HepG2 (cell line): ENCODE results near the gene TLR5. TPM values are rescaled to one million over a fixed set of nuclear protein-coding genes. Genes with fewer than 3 reads are reported as not detected.

Source experiments
- ATAC-seq: fragments of 200-7000 bp; cut with Tn5 transposase; 3 replicates; pipeline ENCODE4 v1.9.1; 2020; ENCODE audit warnings: mild to moderate bottlenecking, moderate library complexity
- BruUV-seq: library from RNA; stranded (reverse); fragments of 400-500 nt; replicated peaks from 2 replicates; lab custom pipeline; 2021; lab: Mats Ljungman, UMichigan
- CTCF ChIA-PET: fragments of 300-600 bp; formaldehyde crosslinking; extraction: SDS; loops from one replicate; lab custom pipeline; 2021; ENCODE audit warnings: low total read pairs, inconsistent platforms, low intra/inter-chr PET ratio; lab: Yijun Ruan, JAX
- POLR2A ChIA-PET: fragments of 350-600 bp; sonication (Branson Sonifier 250); formaldehyde crosslinking; loops from one replicate; lab custom pipeline; 2020; ENCODE audit warnings: antibody characterized with exemption, inconsistent platforms; lab: Yijun Ruan, JAX
- DNase-seq: peaks from one replicate; pipeline ENCODE4 v3.0.0-alpha.2; 2015; ENCODE audit warnings: low spot score
- FAIRE-seq: peaks from 3 replicates; lab custom pipeline; 2011; peaks lifted over from hg19 to GRCh38; lab: Jason Lieb, UNC
- H2AFZ ChIP-seq: one replicate; pipeline ENCODE4 v1.6.1; 2011; ENCODE audit warnings: low read length, inconsistent platforms
- H3K27ac ChIP-seq: fragments of 300-600 bp; 3 replicates; pipeline ENCODE4 v1.8.0; 2011; ENCODE audit warnings: mixed run types, mild to moderate bottlenecking, mixed read lengths, low read length, inconsistent platforms; ENCODE audit not compliant: insufficient read depth; ENCODE audit errors: extremely low read length
- H3K27me3 ChIP-seq, 2 experiments: fragments of 200-600 bp in 1 of 2; 2 replicates in 1 of 2; 3 replicates in 1 of 2; pipeline versions ENCODE4 v1.6.0 to v1.8.0; 2011; ENCODE audit warnings: low read length in 2 of 2, mild to moderate bottlenecking in 2 of 2, moderate library complexity in 2 of 2, inconsistent platforms in 1 of 2; ENCODE audit not compliant: insufficient read depth in 2 of 2, control insufficient read depth in 1 of 2
- H3K36me3 ChIP-seq, 2 experiments: fragments of 200-600 bp in 1 of 2; replicated peaks in 1 of 2; 2 replicates in 1 of 2; 3 replicates in 1 of 2; pipeline versions ENCODE4 v1.5.1 to v1.8.0; 2011; ENCODE audit warnings: low read length in 2 of 2, inconsistent platforms in 1 of 2; ENCODE audit not compliant: insufficient read depth in 2 of 2, control insufficient read depth in 1 of 2
- H3K4me1 ChIP-seq: 2 replicates; pipeline ENCODE4 v1.5.1; 2012; ENCODE audit warnings: low read length, inconsistent platforms; ENCODE audit not compliant: insufficient read depth
- H3K4me2 ChIP-seq: 2 replicates; pipeline ENCODE4 v1.6.0; 2011; ENCODE audit warnings: low read depth, low read length, inconsistent platforms
- H3K4me3 ChIP-seq, 3 experiments: fragments of 200-600 bp in 1 of 3; sonication (generic), shearing (Covaris generic) in 1 of 3; replicated peaks in 1 of 3; 2 replicates each; pipeline ENCODE4 v1.5.1; 2011 to 2016; ENCODE audit warnings: low read length in 3 of 3, inconsistent platforms in 2 of 3, low read depth in 2 of 3, mild to moderate bottlenecking in 2 of 3, control low read depth in 1 of 3, mixed read lengths in 1 of 3; ENCODE audit not compliant: insufficient read depth in 1 of 3
- H3K79me2 ChIP-seq: one replicate; pipeline ENCODE4 v1.6.1; 2011; ENCODE audit warnings: low read length, inconsistent platforms; ENCODE audit not compliant: insufficient read depth
- H3K9ac ChIP-seq: 2 replicates; pipeline ENCODE4 v1.6.0; 2011; ENCODE audit warnings: mild to moderate bottlenecking, low read depth, low read length, inconsistent platforms; ENCODE audit not compliant: insufficient read depth
- H3K9me3 ChIP-seq: 2 replicates; pipeline ENCODE4 v1.5.1; 2012; ENCODE audit warnings: mild to moderate bottlenecking, low read length
- H4K20me1 ChIP-seq: 2 replicates; pipeline ENCODE4 v1.6.0; 2011; ENCODE audit warnings: inconsistent platforms, mild to moderate bottlenecking, low read length, moderate library complexity; ENCODE audit not compliant: insufficient read depth
- ARNTL ChIP-seq: sonication (generic); formaldehyde crosslinking; IDR thresholded peaks from 2 replicates; pipeline ENCODE4 v1.4.0; 2020; ENCODE audit warnings: mild to moderate bottlenecking, missing genetic modification reagents
- HNRNPL ChIP-seq: fragments of 200-400 bp; formaldehyde crosslinking; IDR thresholded peaks from 2 replicates; pipeline ENCODE4 v1.6.1; 2017; ENCODE audit warnings: mild to moderate bottlenecking, low read depth, low read length
- JUN ChIP-seq: sonication (generic); formaldehyde crosslinking; IDR thresholded peaks from 2 replicates; pipeline ENCODE4 v1.4.0; 2020; ENCODE audit warnings: mild to moderate bottlenecking, missing genetic modification reagents
- KLF13 ChIP-seq: sonication (generic); formaldehyde crosslinking; IDR thresholded peaks from 2 replicates; pipeline ENCODE4 v1.4.0; 2020; ENCODE audit warnings: mild to moderate bottlenecking, missing genetic modification reagents
- NFYC ChIP-seq: IDR thresholded peaks from 2 replicates; pipeline ENCODE4 v1.6.1; 2016; ENCODE audit warnings: missing genetic modification reagents, missing compliant biosample characterization
- PHF20 ChIP-seq: sonication (generic); formaldehyde crosslinking; IDR thresholded peaks from 2 replicates; pipeline ENCODE4 v1.5.0; 2020; ENCODE audit warnings: mild to moderate bottlenecking, missing genetic modification reagents
- RFX3 ChIP-seq: IDR thresholded peaks from 2 replicates; pipeline ENCODE4 v1.6.1; 2016; ENCODE audit warnings: missing biosample characterization, missing genetic modification reagents
- TCF12 ChIP-seq, 2 experiments: fragments of 450-650 bp in 1 of 2; sonication (generic) in 1 of 2; formaldehyde crosslinking in 1 of 2; IDR thresholded peaks; 2 replicates each; pipeline versions ENCODE4 v1.6.1 to v1.8.0; 2017 to 2022; ENCODE audit warnings: antibody characterized with exemption in 1 of 2, mild to moderate bottlenecking in 1 of 2, missing genetic modification reagents in 1 of 2, moderate library complexity in 1 of 2
- ZNF335 ChIP-seq: sonication (generic); formaldehyde crosslinking; IDR thresholded peaks from 2 replicates; pipeline ENCODE4 v1.4.0; 2020; ENCODE audit warnings: missing genetic modification reagents
- ZNF354B ChIP-seq: sonication (generic); formaldehyde crosslinking; IDR thresholded peaks from 2 replicates; pipeline ENCODE4 v1.8.0; 2022; ENCODE audit warnings: mild to moderate bottlenecking, missing genetic modification reagents
- ZNF547 ChIP-seq: sonication (generic); formaldehyde crosslinking; IDR thresholded peaks from 2 replicates; pipeline ENCODE4 v1.5.1; 2020; ENCODE audit warnings: mild to moderate bottlenecking, missing genetic modification reagents
- ZNF788 ChIP-seq: sonication (generic); formaldehyde crosslinking; IDR thresholded peaks from 2 replicates; pipeline ENCODE4 v1.5.0; 2020; ENCODE audit warnings: mild to moderate bottlenecking, missing genetic modification reagents, borderline replicate concordance
- WGBS: methylation state at CpG from one replicate; pipeline ENCODE4 v1.1.6; 2017; ENCODE audit warnings: low lambda C conversion rate; 5-methylcytosine and 5-hydroxymethylcytosine counted together
- in situ Hi-C: cut with HindIII; loops from 2 replicates; pipeline ENCODE4 v1.10.0; 2017; ENCODE audit warnings: low pct_unique_long_range_greater_than_20kb; ENCODE audit not compliant: extremely low pct_ligation_motif_present
- intact Hi-C: fragments of 100-400 bp; cut with micrococcal nuclease; formaldehyde crosslinking; loops from one replicate; pipeline ENCODE4 v1.10.0; 2022; ENCODE audit not compliant: unreplicated experiment
- polyA plus RNA-seq, 8 experiments: library from polyadenylated mRNA; depleted of rRNA in 3 of 8; stranded (reverse) in 7 of 8; unstranded in 1 of 8; fragments of >200 nt; fragmentation: Illumina TruSeq in 4 of 8; extraction: Trizol in 4 of 8; gene quantifications; 2 replicates each; pipeline versions ENCODE4 v1.2.1 to v1.2.3, GENCODE V29; 2011 to 2016; ENCODE audit warnings: low read depth in 4 of 8, missing spikeins in 1 of 8, mixed read lengths in 1 of 8; ENCODE audit not compliant: insufficient read depth in 1 of 8
- total RNA-seq, 5 experiments: library from RNA; depleted of rRNA; stranded (reverse); fragments of >200 nt; fragmentation: Illumina TruSeq; extraction: Trizol; gene quantifications; 2 replicates each; pipeline ENCODE4 v1.2.3, GENCODE V29; 2016; ENCODE audit warnings: low read depth in 1 of 5
- TF ChIP-seq, protein P1 (sequence below): sonication (generic); formaldehyde crosslinking; IDR thresholded peaks from 2 replicates; pipeline ENCODE4 v1.8.0; 2022; ENCODE audit warnings: mild to moderate bottlenecking, missing genetic modification reagents, borderline replicate concordance
- TF ChIP-seq, protein P2 (sequence below): sonication (generic); formaldehyde crosslinking; IDR thresholded peaks from 2 replicates; pipeline ENCODE4 v1.4.0; 2020; ENCODE audit warnings: missing genetic modification reagents, borderline replicate concordance
- TF ChIP-seq, protein P3 (sequence below): sonication (generic); formaldehyde crosslinking; IDR thresholded peaks from 2 replicates; pipeline ENCODE4 v1.5.1; 2020; ENCODE audit warnings: missing genetic modification reagents, mild to moderate bottlenecking, borderline replicate concordance

TLR5 gene
- total and polyA plus RNA-seq, 2 of the 13 experiments (the other 11 are each of a cell fraction or from before 2014, with no cell fraction given): not detected

DNA sequence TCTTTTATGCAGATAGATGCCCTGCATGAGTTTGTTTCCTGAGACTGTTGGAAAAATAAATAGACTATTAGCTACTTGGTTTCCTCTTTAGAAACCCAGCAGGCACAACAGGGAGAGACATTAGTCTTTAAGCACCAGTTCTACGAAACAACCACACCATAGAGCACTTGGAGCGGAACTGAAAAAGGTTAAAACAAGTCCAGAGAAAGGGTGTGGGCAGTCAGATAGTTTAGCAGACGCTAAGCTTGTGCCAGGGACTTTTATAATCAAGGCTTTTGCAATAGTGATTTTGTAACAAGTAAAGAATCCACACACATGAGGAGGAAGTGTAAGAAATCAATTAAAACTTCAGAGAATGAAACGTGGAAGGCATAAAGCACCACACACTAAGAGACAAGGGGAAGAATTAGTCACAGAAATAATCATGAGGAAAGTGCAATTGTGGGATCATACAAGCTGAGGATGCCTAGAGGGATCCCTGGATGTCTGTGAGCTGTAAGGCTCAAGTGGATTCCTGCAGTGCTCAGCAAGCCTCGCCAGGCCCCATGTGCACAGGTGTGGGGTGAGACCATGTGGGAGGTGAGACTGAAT, 37.8 kb upstream of the TLR5 start:
- intact Hi-C loops: no loop called here
- DNase-seq: no peak
- POLR2A ChIA-PET: no interaction called here

DNA sequence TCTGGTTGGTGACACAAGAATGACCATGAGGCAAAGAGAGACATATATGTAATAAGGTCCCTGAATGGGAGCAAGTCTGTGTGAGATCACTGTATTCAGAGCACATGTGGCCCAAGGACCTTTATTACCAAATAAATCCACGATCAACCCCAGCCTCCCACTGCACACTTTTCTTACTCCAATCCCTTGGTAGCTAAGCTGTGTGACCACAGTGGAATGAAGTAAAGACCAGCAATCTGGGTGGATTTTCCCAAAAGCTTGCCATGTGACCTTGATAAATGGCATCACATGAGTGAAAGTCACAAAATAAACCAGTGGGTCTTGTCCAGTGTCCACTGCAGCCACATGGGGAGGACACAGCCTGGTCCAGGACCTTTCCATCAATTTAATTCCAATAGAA, 36.7 kb upstream of the TLR5 start:
- ChIA-PET CTCF (no interaction called here), POLR2A (no interaction called here)
- no peaks in the 10 kb centered on the region for H3K9me3 ChIP-seq
- no peaks in the 10 kb centered on the region for H4K20me1 ChIP-seq
- H3K9ac ChIP-seq: no peak overlapping the region
- intact Hi-C loops: no loop called here
- peaks cover 10% of the 10 kb centered on the region for H3K4me1 ChIP-seq
- BruUV-seq: no TSS peak
- no peak overlapping the region for H3K4me2 ChIP-seq
- no peak overlapping the region for H3K4me3 ChIP-seq
- H3K27ac ChIP-seq: no peak overlapping the region
- FAIRE-seq (no peak), DNase-seq (no peak), ATAC-seq (no peak)
- H3K79me2 ChIP-seq: no peaks in the 10 kb centered on the region
- no peaks in the 10 kb centered on the region for H3K36me3 ChIP-seq
- no peak overlapping the region for H2AFZ ChIP-seq
- 13% methylated on average over 1 of the region's 1 CpG for WGBS
- peaks cover 0 to 6% of the 10 kb centered on the region in 2 experiments; a peak in 1 of 5 replicates for H3K27me3 ChIP-seq
- in situ Hi-C loops: no loop called here
- TF ChIP-seq NFYC: no peak
- no peak for TF ChIP-seq JUN (CRISPR knock-in tag)
- TF ChIP-seq, protein P1, sequence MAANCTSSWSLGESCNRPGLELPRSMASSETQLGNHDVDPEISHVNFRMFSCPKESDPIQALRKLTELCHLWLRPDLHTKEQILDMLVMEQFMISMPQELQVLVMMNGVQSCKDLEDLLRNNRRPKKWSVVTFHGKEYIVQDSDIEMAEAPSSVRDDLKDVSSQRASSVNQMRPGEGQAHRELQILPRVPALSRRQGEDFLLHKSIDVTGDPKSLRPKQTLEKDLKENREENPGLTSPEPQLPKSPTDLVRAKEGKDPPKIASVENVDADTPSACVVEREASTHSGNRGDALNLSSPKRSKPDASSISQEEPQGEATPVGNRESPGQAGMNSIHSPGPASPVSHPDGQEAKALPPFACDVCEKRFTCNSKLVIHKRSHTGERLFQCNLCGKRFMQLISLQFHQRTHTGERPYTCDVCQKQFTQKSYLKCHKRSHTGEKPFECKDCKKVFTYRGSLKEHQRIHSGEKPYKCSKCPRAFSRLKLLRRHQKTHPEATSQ (CRISPR knock-in tag): no peak
- no peak for TF ChIP-seq ZNF788
- no peak for TF ChIP-seq ZNF354B (CRISPR knock-in tag)
- TF ChIP-seq, protein P2, sequence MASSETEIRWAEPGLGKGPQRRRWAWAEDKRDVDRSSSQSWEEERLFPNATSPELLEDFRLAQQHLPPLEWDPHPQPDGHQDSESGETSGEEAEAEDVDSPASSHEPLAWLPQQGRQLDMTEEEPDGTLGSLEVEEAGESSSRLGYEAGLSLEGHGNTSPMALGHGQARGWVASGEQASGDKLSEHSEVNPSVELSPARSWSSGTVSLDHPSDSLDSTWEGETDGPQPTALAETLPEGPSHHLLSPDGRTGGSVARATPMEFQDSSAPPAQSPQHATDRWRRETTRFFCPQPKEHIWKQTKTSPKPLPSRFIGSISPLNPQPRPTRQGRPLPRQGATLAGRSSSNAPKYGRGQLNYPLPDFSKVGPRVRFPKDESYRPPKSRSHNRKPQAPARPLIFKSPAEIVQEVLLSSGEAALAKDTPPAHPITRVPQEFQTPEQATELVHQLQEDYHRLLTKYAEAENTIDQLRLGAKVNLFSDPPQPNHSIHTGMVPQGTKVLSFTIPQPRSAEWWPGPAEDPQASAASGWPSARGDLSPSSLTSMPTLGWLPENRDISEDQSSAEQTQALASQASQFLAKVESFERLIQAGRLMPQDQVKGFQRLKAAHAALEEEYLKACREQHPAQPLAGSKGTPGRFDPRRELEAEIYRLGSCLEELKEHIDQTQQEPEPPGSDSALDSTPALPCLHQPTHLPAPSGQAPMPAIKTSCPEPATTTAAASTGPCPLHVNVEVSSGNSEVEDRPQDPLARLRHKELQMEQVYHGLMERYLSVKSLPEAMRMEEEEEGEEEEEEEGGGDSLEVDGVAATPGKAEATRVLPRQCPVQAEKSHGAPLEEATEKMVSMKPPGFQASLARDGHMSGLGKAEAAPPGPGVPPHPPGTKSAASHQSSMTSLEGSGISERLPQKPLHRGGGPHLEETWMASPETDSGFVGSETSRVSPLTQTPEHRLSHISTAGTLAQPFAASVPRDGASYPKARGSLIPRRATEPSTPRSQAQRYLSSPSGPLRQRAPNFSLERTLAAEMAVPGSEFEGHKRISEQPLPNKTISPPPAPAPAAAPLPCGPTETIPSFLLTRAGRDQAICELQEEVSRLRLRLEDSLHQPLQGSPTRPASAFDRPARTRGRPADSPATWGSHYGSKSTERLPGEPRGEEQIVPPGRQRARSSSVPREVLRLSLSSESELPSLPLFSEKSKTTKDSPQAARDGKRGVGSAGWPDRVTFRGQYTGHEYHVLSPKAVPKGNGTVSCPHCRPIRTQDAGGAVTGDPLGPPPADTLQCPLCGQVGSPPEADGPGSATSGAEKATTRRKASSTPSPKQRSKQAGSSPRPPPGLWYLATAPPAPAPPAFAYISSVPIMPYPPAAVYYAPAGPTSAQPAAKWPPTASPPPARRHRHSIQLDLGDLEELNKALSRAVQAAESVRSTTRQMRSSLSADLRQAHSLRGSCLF (CRISPR knock-in tag): no peak
- TF ChIP-seq ARNTL (CRISPR knock-in tag): no peak
- TF ChIP-seq ZNF547 (CRISPR knock-in tag): no peak
- TF ChIP-seq, protein P3, sequence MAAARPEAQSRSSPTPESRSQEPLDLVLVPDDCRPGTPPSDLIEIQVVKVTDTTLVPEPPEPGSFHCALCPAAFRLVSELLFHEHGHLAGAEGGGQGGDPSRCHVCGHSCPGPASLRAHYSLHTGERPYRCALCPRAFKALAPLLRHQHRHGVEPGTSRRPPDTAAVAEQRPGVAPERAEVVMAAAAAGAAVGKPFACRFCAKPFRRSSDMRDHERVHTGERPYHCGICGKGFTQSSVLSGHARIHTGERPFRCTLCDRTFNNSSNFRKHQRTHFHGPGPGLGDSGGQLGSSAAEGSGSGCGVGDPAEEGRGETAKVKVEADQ (CRISPR knock-in tag): no peak

More for the DNA sequence above, 37.8 kb upstream of the TLR5 start:
- Histone ChIP-seq H3K4me2 (no peak overlapping the region), H4K20me1 (no peaks in the 10 kb centered on the region), H3K9me3 (no peaks in the 10 kb centered on the region), H3K27ac (no peak overlapping the region), H3K27me3 (peaks cover 0 to 6% of the 10 kb centered on the region in 2 experiments; a peak in 1 of 5 replicates), H3K79me2 (no peaks in the 10 kb centered on the region), H3K4me1 (peaks cover 10% of the 10 kb centered on the region), H2AFZ (no peak overlapping the region), H3K36me3 (no peaks in the 10 kb centered on the region), H3K4me3 (no peak overlapping the region), H3K9ac (no peak overlapping the region)
- CTCF ChIA-PET: no interaction called here
- FAIRE-seq (no peak), ATAC-seq (no peak)
- in situ Hi-C loops: no loop called here
- no TSS peak for BruUV-seq
- TF ChIP-seq RFX3 (CRISPR knock-in tag) (no peak), KLF13 (CRISPR knock-in tag) (no peak), PHF20 (CRISPR knock-in tag) (no peak), ZNF335 (no peak), HNRNPL (no peak), TCF12 (IDR thresholded peaks at IDR 0.05) (no peak), TCF12 (CRISPR knock-in tag; IDR thresholded peaks at IDR 0.05) (no peak)
- WGBS: 9% methylated on average over 5 of the region's 5 CpGs
